HG03432 (cell line): ENCODE data around the gene GRIA4.

Experiments
- ATAC-seq: cut with Tn5 transposase; IDR thresholded peaks from one replicate; pipeline ENCODE4 v1.9.1; 2021; ENCODE audit warnings: mild to moderate bottlenecking, moderate library complexity; ENCODE audit not compliant: unreplicated experiment

The GRIA4 gene

GRCh38 chr11:105636496-105636895 lies 26.6 kb downstream of the GRIA4 start:
- no peak for ATAC-seq

- ATAC-seq: no peak
Measured at GRCh38 chr11:105639527-105639926, 29.7 kb downstream of the GRIA4 start.

GRCh38 chr11:105641433-105641832 lies 31.6 kb downstream of the GRIA4 start:
- no peak for ATAC-seq

- ATAC-seq: no peak
Measured at GRCh38 chr11:105642870-105643269, 33.0 kb downstream of the GRIA4 start.

GRCh38 chr11:105644839-105645573 lies 35.1 kb downstream of the GRIA4 start:
- ATAC-seq: no peak

- no peak for ATAC-seq
Measured at GRCh38 chr11:105647780-105648179, 37.9 kb downstream of the GRIA4 start.

- ATAC-seq: no peak
Measured at GRCh38 chr11:105648762-105649161, 38.9 kb downstream of the GRIA4 start.

GRCh38 chr11:105665281-105665680 lies 55.4 kb downstream of the GRIA4 start:
- ATAC-seq: no peak

- no peak for ATAC-seq
Measured at GRCh38 chr11:105667441-105667840, 57.6 kb downstream of the GRIA4 start.

- no peak for ATAC-seq
Measured at GRCh38 chr11:105670811-105671210, 60.9 kb downstream of the GRIA4 start.

GRCh38 chr11:105673089-105673488 lies 63.2 kb downstream of the GRIA4 start:
- ATAC-seq: no peak

- ATAC-seq: no peak
Measured at GRCh38 chr11:105689631-105690030, 79.8 kb downstream of the GRIA4 start.

GRCh38 chr11:105690467-105690866 lies 80.6 kb downstream of the GRIA4 start:
- ATAC-seq: no peak

- ATAC-seq: no peak
Measured at GRCh38 chr11:105693075-105693759, 83.3 kb downstream of the GRIA4 start.

- peak; percentile 80 for ATAC-seq
Measured at GRCh38 chr11:105696000-105696399, 86.1 kb downstream of the GRIA4 start.

- no peak for ATAC-seq
Measured at GRCh38 chr11:105697291-105697690, 87.4 kb downstream of the GRIA4 start.

GRCh38 chr11:105699203-105699602 lies 89.3 kb downstream of the GRIA4 start:
- ATAC-seq: peak; percentile 50

GRCh38 chr11:105700271-105700670 lies 90.4 kb downstream of the GRIA4 start:
- no peak for ATAC-seq

- ATAC-seq: no peak
Measured at GRCh38 chr11:105701098-105701497, 91.2 kb downstream of the GRIA4 start.

GRCh38 chr11:105705786-105706530 lies 96.1 kb downstream of the GRIA4 start:
- no peak for ATAC-seq

- ATAC-seq: no peak
Measured at GRCh38 chr11:105713106-105713505, 103.2 kb downstream of the GRIA4 start.

GRCh38 chr11:105713696-105714095 lies 103.8 kb downstream of the GRIA4 start:
- ATAC-seq: no peak
